GM19438 (cell line): ENCODE data around the gene MYMX.

Experiments
- ATAC-seq: cut with Tn5 transposase; IDR thresholded peaks from one replicate; pipeline ENCODE4 v1.9.1; 2021; ENCODE audit warnings: low read depth; ENCODE audit not compliant: unreplicated experiment

MYMX gene

DNA sequence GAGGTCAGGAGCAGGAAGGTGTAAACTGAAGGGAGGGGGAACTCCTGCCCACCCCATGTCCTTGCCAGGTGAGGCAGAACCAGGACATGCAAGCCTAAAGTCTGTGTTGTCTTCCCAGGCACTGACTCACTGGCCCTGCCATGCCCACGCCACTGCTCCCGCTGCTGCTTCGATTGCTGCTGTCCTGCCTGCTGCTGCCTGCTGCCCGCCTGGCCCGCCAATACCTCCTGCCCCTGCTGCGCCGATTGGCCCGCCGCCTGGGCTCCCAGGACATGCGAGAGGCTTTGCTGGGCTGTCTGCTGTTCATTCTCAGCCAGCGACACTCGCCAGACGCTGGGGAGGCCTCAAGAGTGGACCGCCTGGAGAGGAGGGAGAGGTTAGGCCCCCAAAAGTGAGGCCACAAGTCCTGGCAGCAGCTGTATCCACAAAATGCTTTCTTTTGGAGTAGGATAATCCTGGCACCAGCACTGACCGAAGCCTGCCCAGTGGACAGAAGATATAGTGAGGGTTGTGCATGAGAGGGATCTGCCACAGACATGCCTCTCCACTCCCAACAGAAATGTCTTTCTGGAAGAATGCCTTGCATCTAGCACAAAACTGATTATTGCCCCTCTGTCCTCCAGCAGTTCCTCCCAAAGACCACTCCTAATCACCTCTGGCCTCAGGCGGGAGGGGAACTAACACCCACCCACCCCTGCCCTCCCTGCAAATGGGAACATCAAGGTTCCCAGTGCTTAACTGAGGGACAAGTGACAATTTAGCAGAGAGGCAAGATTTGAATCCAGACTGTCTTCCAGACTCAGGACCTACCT, 812 bp downstream of the MYMX start:
- ATAC-seq = no peak

- ATAC-seq = peak; percentile 46
Measured at GRCh38 chr6:44219053-44219814, 2.5 kb downstream of the MYMX start.

DNA sequence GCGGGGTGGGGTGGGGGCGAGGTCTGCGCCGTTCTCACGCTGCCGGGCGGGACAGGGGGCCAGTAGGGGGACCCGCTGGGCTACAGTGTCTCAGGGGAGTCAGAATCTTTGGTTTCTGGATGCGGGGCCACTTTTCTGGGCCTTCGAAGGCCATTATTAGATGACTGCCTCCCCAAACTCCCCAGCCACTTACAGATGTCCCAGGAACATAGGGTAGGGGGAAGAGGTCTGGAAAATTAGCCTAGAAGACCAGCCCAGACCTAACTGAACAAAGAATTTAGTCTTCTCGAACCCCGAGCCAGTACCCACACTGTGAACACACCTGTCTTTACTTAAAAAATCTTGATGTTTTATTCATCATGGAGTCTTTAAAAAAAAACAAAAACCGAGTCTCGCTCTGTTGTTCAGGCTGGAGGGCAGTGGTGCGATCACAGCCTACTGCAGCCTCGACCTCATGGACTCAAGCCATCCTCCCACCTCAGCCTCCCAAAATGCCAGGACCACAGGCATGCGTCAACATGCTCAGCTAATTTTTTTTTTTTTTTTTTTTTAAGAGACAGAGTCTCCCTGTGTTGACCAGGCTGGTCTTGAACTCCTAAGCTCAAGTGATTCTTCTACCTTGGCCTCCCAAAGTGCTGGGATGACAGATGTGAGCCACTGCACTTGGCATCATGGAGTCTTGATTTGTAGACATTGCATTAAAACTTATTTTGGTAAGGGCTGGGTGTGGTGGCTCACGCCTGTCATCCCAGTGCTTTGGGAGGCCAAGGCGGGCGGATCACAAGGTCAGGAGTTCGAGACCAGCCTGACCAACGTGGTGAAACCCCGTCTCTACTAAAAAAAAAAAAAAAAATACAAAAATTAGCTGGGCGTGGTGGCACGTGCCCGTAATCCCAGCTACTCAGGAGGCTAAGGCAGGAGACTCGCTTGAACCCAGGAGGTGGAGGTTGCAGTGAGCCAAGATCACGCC, 3.4 kb downstream of the MYMX start:
- ATAC-seq = no peak

- no peak for ATAC-seq
Measured at GRCh38 chr6:44220913-44221290, 4.2 kb downstream of the MYMX start.

DNA sequence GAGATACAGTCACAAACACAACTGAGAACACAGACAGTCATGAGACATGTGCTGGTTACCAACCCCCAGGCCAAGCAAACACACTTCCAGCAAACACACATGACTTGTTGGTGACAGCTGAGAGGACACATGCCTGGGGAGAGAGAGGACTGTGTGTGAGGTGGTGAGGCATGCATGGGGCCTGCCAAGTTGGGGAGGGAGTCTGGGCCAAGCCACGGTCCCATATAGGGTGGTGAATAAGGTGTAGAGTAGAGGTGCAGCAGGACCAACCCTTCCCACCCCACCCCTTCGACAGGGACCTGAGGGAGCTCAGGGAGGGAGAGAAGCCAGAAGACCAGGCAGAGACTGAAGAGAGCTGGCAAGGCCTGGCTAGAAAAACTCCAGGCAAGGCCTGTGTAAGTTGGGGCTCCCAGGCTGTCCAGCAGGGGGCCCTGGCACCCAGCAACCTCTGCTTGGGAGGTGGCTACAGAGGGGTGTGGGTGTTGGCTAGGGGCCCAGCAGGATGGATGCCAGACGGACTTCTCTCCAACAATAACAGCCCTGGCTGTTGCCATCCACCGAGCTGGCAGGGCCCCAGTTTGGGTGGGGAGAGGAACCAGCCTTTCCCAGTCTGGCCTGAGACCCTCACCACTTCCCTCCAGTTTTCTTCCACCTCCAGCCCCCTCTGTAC, 4.7 kb downstream of the MYMX start:
- ATAC-seq = peak; percentile 45

DNA sequence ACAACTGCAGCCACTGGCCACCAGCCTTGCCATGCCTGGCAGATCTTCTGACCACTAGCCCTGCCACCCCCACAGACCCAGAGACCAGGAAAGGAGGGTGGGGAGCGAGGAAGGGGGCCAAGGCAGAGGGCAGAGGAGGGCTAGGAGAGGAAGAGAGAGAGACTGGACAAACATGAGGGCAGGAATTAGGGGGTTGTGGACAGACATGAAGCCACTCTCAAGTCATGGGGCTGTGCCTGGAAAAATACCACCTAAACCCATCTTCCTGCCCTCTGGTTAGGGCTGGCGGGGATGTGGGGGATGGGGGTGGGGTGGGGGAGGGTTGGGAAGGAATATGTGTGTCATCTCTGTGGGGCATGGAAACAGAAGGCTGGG, 5.2 kb downstream of the MYMX start:
- no peak for ATAC-seq

GRCh38 chr6:44222486-44223318, 6.0 kb downstream of the MYMX start:
- no peak for ATAC-seq

GRCh38 chr6:44223319-44224028, 6.7 kb downstream of the MYMX start, which contains the start of gene SLC29A1:
Gene SLC29A1 (plus strand): TSS chr6:44223595. CDS start chr6:44227314, 3,719 bp downstream.
- peak; percentile 41 for ATAC-seq

DNA sequence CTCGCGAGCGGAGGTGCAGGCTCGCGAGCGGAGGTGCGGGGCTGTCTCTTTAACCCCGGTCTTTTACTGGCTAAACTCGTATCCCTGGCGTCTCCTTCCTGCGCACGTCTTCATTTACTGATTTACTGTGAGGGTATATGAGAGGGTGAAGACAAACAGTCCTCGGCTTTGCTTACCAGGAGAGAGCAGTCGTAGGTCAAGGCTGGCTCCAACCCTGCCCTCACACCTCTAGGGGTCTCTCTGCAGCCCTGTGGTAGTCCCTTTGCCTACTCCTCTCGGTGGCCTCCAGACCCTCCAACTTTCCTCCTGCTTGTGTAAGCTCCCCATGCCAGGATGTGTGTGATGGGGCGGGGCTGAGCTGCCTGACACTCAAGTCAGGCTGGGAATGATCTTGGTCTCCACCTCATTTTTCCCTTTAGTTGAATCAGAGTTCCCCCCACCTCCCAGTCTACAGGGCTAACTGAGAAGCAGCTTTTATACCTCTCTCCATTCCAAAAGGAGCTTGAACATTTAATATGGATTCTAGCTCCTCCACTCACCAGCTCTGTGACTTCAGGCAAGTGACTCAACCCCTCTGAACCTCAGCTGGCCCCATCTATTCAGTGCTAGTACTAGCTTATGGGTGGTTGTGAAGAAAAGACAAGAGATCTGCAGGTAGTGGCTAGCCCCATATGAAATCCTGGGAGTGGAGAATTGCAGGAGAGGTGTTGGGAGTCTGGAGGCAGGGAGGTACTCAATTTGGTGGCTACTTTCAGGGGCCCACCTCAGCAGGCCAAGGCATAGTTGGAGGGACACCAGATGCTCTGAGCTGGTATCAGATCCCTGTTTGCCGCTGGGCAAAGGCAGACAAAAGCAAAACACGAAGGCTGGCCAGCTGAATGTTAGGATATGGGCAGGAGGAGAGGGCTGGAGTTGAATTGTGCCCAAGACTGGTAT, 7.6 kb downstream of the MYMX start:
- peak; percentile 13 for ATAC-seq

GRCh38 chr6:44224965-44225305, 8.2 kb downstream of the MYMX start:
- no peak for ATAC-seq

GRCh38 chr6:44225579-44226325, 9.0 kb downstream of the MYMX start:
- no peak for ATAC-seq

DNA sequence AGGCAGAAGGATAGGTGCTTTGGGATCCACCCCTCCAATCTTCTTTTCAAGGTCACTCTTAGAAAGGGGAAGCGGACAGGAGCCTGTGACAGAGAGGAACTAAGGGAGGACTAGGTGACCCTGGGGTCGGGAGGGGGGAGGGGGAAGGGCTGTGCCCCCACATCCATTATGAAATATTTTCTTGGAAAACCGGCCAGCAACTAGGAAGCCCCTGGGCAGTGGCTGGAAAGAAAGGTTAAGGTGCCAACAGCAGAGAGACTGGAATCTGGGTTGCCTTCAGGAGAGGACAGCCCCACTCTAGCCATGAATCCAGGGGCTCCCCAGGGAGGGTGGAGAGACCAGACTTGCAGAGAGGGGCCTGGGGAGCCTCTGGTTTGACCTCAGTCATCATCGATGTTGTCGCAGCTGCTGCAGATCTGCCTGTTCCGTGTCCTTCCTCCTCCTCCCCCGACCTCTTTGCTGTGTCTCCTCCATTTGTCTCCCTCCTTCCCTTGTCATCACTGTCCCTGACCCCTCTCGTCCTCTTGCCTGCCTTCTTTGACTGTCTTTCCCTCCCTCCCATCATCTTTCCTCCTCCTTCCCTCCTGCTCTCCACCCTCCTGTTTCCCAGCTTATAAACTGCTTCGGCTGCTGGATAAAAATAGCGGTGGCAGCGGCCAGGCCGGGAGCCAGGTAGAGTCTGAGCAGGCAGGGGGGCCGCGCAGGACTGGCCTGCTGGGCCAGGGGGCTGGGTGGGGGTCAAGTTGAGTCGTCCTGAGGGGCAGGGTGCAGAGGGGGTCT, 9.8 kb downstream of the MYMX start:
- no peak for ATAC-seq

DNA sequence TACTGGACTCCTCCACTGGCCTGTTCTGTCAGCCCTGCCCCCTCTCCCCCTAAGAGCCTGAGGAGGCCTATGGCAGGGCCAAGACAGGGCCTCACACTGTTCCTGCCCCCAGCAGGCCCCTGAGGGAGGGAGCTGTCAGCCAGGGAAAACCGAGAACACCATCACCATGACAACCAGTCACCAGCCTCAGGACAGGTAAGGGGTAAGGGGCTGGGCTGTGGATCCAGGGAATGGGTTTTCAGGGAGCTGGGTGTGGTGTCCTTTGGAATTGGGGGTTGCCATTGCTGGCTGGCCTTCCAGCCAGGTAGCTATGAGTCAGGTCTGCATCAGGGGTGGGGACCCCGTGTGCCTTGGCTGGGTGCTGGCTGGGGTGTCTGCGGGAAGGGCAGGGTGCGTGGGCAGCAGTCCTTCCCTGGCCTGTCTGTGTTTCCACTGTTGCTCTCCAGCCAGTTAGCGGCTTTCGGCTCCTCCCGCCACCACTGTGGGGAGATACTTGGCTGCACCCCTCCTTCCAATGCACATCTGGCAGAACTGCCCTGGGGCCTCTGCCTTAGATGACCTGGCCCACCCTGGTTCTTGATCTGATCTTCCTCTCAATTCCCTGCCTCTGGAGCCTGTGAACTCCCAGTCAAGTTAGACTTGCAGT, 10.5 kb downstream of the MYMX start:
- no peak for ATAC-seq

DNA sequence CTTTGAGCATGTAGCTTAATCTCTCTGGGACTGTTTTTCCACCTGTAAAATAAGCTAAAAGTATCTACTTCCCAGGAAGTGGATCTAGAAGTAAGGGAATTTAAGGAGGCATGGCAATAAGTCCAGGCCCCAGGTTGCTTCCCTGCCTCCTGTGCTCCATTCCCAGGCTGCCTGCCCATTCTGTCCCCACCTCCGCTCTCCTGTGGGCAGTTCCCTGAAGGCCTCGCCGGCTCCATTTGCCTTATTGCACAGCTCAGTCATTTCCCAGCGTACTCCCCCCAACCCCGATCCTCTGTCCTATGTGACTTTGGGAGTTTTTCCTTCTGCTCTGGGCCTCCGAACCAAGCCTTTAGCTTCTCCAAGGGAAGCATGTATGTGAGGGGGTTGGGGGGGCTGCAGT, 11.3 kb downstream of the MYMX start:
- ATAC-seq = no peak

DNA sequence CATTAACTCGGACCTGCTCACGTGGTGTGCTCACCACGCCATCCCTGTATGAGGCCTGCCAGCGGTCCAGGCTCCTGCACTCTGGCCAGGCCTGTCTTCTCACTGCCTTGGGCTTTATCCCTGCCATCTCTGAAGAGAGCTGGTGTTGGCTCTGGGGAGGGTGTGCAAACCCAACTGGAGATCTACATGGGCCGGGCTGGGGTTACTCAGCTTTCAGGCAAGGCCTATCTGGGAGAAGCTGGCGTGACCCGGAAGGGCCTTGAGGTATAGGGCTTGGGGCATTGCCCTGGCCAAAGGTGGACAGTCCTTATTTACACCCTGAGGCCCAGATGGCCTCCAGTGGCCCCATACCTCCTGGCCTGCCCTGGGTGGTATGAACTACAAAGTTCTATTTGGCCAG, 11.7 kb downstream of the MYMX start:
- ATAC-seq = no peak

DNA sequence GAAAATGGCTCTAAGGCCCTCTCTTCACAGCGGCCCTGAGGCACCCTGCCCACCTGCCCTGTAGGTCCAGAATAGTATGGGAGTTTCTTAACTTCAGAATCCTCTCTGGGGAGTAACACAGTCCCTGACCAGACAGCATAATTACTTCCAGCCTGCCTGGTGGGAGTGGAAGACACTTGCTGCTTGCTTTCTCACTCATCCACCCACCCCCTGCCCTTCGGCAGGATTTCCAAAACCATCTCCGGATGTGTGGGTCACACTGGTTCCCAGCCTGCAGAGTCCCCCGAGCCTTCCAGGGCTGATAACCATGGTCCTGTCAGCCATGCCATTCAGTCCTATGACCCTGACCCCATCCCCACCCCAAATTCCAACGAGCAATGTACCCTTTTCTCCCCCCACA, 12.1 kb downstream of the MYMX start:
- ATAC-seq = no peak
